NT2/D1 (cell line): ENCODE measurements around the gene TMEFF1.

ENCODE experiments used
- SUZ12 ChIP-seq: IDR thresholded peaks from 2 replicates; pipeline ENCODE4 v1.6.1; 2011; ENCODE audit not compliant: insufficient read length, insufficient read depth; ENCODE audit errors: extremely low read depth
- YY1 ChIP-seq: IDR thresholded peaks from 2 replicates; pipeline ENCODE4 v1.6.1; 2011; ENCODE audit not compliant: insufficient read length, insufficient read depth

GRCh38 chr9:100473276-100474081, 530 bp downstream of the TMEFF1 start:
- TF ChIP-seq SUZ12 (no peak), YY1 (no peak)
